K562 (cell line): Measurements from ENCODE around the gene CHCHD10. TPM values are rescaled to one million over a fixed set of nuclear protein-coding genes. Genes with fewer than 3 reads are reported as not detected.

Source experiments
- ATAC-seq: fragments of 200-7000 bp; cut with Tn5 transposase; 3 replicates; pipeline ENCODE4 v1.9.1; 2020; ENCODE audit warnings: moderate library complexity
- BruUV-seq: library from RNA; stranded (reverse); fragments of 400-500 nt; replicated peaks from 2 replicates; lab custom pipeline; 2021; lab: Mats Ljungman, UMichigan
- CTCF ChIA-PET: fragments of 300-600 bp; formaldehyde crosslinking; extraction: SDS; loops from one replicate; lab custom pipeline; 2021; ENCODE audit warnings: low intra/inter-chr PET ratio; lab: Yijun Ruan, JAX
- POLR2A ChIA-PET: fragments of 300-600, 350-650 bp; sonication (Branson Sonifier 250); formaldehyde crosslinking; extraction: SDS; loops from one replicate; lab custom pipeline; 2021; ENCODE audit warnings: antibody characterized with exemption, inconsistent platforms; lab: Yijun Ruan, JAX
- DNase-seq, 4 experiments: peaks; one replicate each; pipeline versions ENCODE4 v3.0.0 to v3.0.0-alpha.2; 2011 to 2018; ENCODE audit warnings: low spot score in 3 of 4, mixed read lengths in 3 of 4; ENCODE audit errors: extremely low read depth in 1 of 4
- FAIRE-seq: peaks from 2 replicates; lab custom pipeline; 2011; peaks lifted over from hg19 to GRCh38; lab: Jason Lieb, UNC
- H2AFZ ChIP-seq: 2 replicates; pipeline ENCODE4 v1.6.0; 2011; ENCODE audit warnings: low read depth, low read length, control low read depth, inconsistent platforms
- H3K27ac ChIP-seq: fragments of 200-600 bp; 3 replicates; pipeline ENCODE4 v1.8.0; 2011; ENCODE audit warnings: low read depth, mild to moderate bottlenecking, control low read depth, inconsistent platforms, low read length, moderate library complexity, mixed read lengths; ENCODE audit errors: extremely low read depth
- H3K27me3 ChIP-seq, 2 experiments: fragments of 300-600 bp in 1 of 2; 2 replicates in 1 of 2; 3 replicates in 1 of 2; pipeline versions ENCODE4 v1.6.0 to v1.8.0; 2011; ENCODE audit warnings: inconsistent platforms in 2 of 2, low read length in 2 of 2, mild to moderate bottlenecking in 1 of 2, mixed read lengths in 1 of 2, moderate library complexity in 1 of 2; ENCODE audit not compliant: control insufficient read depth in 2 of 2, insufficient read depth in 2 of 2
- H3K36me3 ChIP-seq: fragments of 300-600 bp; 3 replicates; pipeline ENCODE4 v1.8.0; 2011; ENCODE audit warnings: mild to moderate bottlenecking, low read length, inconsistent platforms; ENCODE audit not compliant: control insufficient read depth, insufficient read depth
- H3K4me1 ChIP-seq, 2 experiments: fragments of 200-600 bp in 1 of 2; replicated peaks in 1 of 2; 2 replicates in 1 of 2; 3 replicates in 1 of 2; pipeline versions ENCODE4 v1.5.1 to v1.8.0; 2011; ENCODE audit warnings: inconsistent platforms in 2 of 2, low read length in 2 of 2, mild to moderate bottlenecking in 1 of 2, mixed read lengths in 1 of 2, moderate library complexity in 1 of 2; ENCODE audit not compliant: control insufficient read depth in 2 of 2, insufficient read depth in 2 of 2
- H3K4me2 ChIP-seq: 2 replicates; pipeline ENCODE4 v1.6.1; 2011; ENCODE audit warnings: low read length, control low read depth, inconsistent platforms, mixed read lengths; ENCODE audit not compliant: insufficient read depth
- H3K4me3 ChIP-seq: fragments of 200-600 bp; sonication (generic), shearing (Covaris generic); 2 replicates; pipeline ENCODE4 v1.5.1; 2016; ENCODE audit warnings: control low read depth, inconsistent platforms
- H3K79me2 ChIP-seq: fragments of 200-600 bp; 3 replicates; pipeline ENCODE4 v1.8.0; 2011; ENCODE audit warnings: low read length, inconsistent platforms; ENCODE audit not compliant: control insufficient read depth, insufficient read depth
- H3K9ac ChIP-seq, 2 experiments: 2 replicates each; pipeline versions ENCODE4 v1.6.0 to v1.6.1; 2011; ENCODE audit warnings: low read depth in 2 of 2, low read length in 2 of 2, control low read depth in 1 of 2, inconsistent platforms in 1 of 2, mild to moderate bottlenecking in 1 of 2, mixed read lengths in 1 of 2; ENCODE audit not compliant: insufficient read depth in 1 of 2
- H3K9me1 ChIP-seq: one replicate; pipeline ENCODE4 v1.6.0; 2011; ENCODE audit warnings: inconsistent platforms, mild to moderate bottlenecking, low read length, moderate library complexity; ENCODE audit not compliant: control insufficient read depth, insufficient read depth
- H3K9me3 ChIP-seq: replicated peaks from 2 replicates; pipeline ENCODE4 v1.5.1; 2011; ENCODE audit warnings: low read depth, low read length, inconsistent platforms; ENCODE audit not compliant: control insufficient read depth, insufficient read depth
- H4K20me1 ChIP-seq: replicated peaks from 2 replicates; pipeline ENCODE4 v1.6.1; 2011; ENCODE audit warnings: low read length, inconsistent platforms, mixed read lengths; ENCODE audit not compliant: control insufficient read depth, insufficient read depth
- C11orf30 ChIP-seq: fragments of 450-650 bp; IDR thresholded peaks from 2 replicates; pipeline ENCODE4 v1.6.1; 2016; ENCODE audit warnings: low read depth, mild to moderate bottlenecking
- ETS2 ChIP-seq: IDR thresholded peaks from 2 replicates; pipeline ENCODE4 v1.6.1; 2016; ENCODE audit warnings: borderline replicate concordance, missing genetic modification characterization, mild to moderate bottlenecking, moderate library complexity, missing compliant biosample characterization; ENCODE audit not compliant: poor library complexity, severe bottlenecking
- GATA2 ChIP-seq: sonication (generic); formaldehyde crosslinking; IDR thresholded peaks from 2 replicates; pipeline ENCODE4 v1.4.0; 2020; ENCODE audit warnings: mild to moderate bottlenecking, missing genetic modification reagents
- MAFK ChIP-seq: IDR thresholded peaks from 2 replicates; pipeline ENCODE4 v1.6.1; 2011; ENCODE audit warnings: low read length, improper control_type of control experiment
- MEF2D ChIP-seq: conservative IDR thresholded peaks from 2 replicates; pipeline ENCODE4 v1.6.1; 2016; ENCODE audit warnings: low read depth, missing genetic modification characterization, missing compliant biosample characterization
- MYNN ChIP-seq, 2 experiments: sonication (generic); formaldehyde crosslinking in 1 of 2; IDR thresholded peaks; 2 replicates each; pipeline versions ENCODE4 v1.5.0 to v1.6.1; 2016 to 2020; ENCODE audit warnings: antibody characterized with exemption in 1 of 2, missing genetic modification reagents in 1 of 2
- NFXL1 ChIP-seq: fragments of 450-650 bp; formaldehyde crosslinking; IDR thresholded peaks from 2 replicates; pipeline ENCODE4 v1.4.0; 2021; ENCODE audit warnings: mild to moderate bottlenecking
- SAP30 ChIP-seq: fragments of 200-600 bp; sonication (generic); IDR thresholded peaks from 2 replicates; pipeline ENCODE4 v1.6.1; 2012; ENCODE audit warnings: borderline replicate concordance, low read depth, mild to moderate bottlenecking, moderate library complexity, low read length, control low read depth, inconsistent platforms; ENCODE audit not compliant: insufficient read depth, poor library complexity, severe bottlenecking
- TSC22D4 ChIP-seq: fragments of 450-650 bp; IDR thresholded peaks from 2 replicates; pipeline ENCODE4 v1.6.1; 2016; ENCODE audit warnings: missing genetic modification characterization, missing biosample characterization, control low read depth
- ZFP36 ChIP-seq: fragments of 150-350 bp; IDR thresholded peaks from 2 replicates; pipeline ENCODE4 v1.6.1; 2018; ENCODE audit warnings: low read length, low read depth; ENCODE audit not compliant: partially characterized antibody
- WGBS: fragments of 100-300 bp; shearing (Covaris generic); methylation state at CpG from one replicate; pipeline ENCODE4 v1.1.6; 2016; ENCODE audit warnings: low coverage, mixed read lengths; ENCODE audit not compliant: insufficient coverage; ENCODE audit errors: missing lambda C conversion rate; 5-methylcytosine and 5-hydroxymethylcytosine counted together
- in situ Hi-C: fragments of 300-500 bp; cut with MboI; formaldehyde crosslinking; loops from 4 replicates; pipeline ENCODE4 v1.15.0; 2018; ENCODE audit warnings: inconsistent platforms, mixed read lengths
- intact Hi-C: fragments of 100-400 bp; cut with micrococcal nuclease; formaldehyde crosslinking; loops from 2 replicates; pipeline ENCODE4 v1.14.2; 2022
- polyA plus RNA-seq, 8 experiments: library from polyadenylated mRNA; depleted of rRNA in 4 of 8; stranded (reverse) in 5 of 8; unstranded in 3 of 8; fragments of >200 nt; fragmentation: Nextera tagmentation in 2 of 8; fragmentation: Illumina TruSeq in 1 of 8; extraction: Ambion mirVana in 2 of 8; extraction: Trizol in 1 of 8; gene quantifications; 2 replicates each; pipeline versions ENCODE4 v1.2.1 to v1.2.3, GENCODE V29; 2011 to 2014; ENCODE audit warnings: inconsistent platforms in 1 of 8, missing spikeins in 1 of 8
- total RNA-seq, 7 experiments: library from RNA; depleted of rRNA in 6 of 7; stranded (reverse); fragments of >200 nt in 6 of 7; fragmentation: Illumina TruSeq in 2 of 7; extraction: Trizol in 2 of 7; gene quantifications; 2 replicates each; pipeline versions ENCODE4 v1.2.1 to v1.2.3, GENCODE V29; 2011 to 2021; ENCODE audit warnings: low replicate concordance in 1 of 7
- TF ChIP-seq, protein P1 (sequence below): sonication (generic); formaldehyde crosslinking; IDR thresholded peaks from 2 replicates; pipeline ENCODE4 v1.8.1; 2022; ENCODE audit warnings: missing genetic modification reagents
- TF ChIP-seq, protein P2 (sequence below): fragments of 250-450 bp; sonication (Bioruptor Pico); IDR thresholded peaks from 2 replicates; pipeline ENCODE4 v1.5.0; 2020; ENCODE audit warnings: mild to moderate bottlenecking
- TF ChIP-seq, protein P3 (sequence below): fragments of 250-450 bp; sonication (Bioruptor Pico); IDR thresholded peaks from 2 replicates; pipeline ENCODE4 v1.5.0; 2021; ENCODE audit warnings: mild to moderate bottlenecking, moderate library complexity
- TF ChIP-seq, protein P4 (sequence below): fragments of 450-650 bp; formaldehyde crosslinking; IDR thresholded peaks from 2 replicates; pipeline ENCODE4 v1.4.0; 2022; ENCODE audit warnings: missing genetic modification characterization

The CHCHD10 gene
- total and polyA plus RNA-seq, 9 of the 15 experiments (the other 6 are each of a cell fraction or from before 2014, with no cell fraction given) = 15.2 to 292 (median 102) TPM

DNA sequence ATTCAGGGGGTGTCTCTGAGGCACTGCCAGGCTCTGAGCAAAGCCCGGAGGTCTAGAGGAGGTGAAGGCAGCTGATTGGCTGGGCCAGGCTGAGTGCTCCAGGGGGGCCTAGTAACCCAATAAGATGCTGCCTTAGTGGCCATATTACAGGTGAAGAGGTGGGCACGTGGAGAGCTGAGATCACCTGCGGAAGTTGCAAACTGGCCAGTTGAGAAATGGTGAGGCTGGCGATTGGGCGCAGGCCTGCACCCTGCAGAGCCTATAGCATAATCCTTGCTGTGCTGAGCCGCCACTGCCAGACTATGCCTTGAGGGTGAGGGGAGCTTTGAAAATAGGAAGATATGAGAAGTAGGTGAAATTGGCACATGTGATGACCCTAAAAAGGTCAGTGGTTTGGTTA is 49.4 kb upstream of the CHCHD10 start:
- H3K9me1 ChIP-seq = no peaks in the 10 kb centered on the region
- WGBS = 100% methylated on average over 6 of the region's 6 CpGs
- no peaks in the 10 kb centered on the region for H4K20me1 ChIP-seq
- H3K9ac ChIP-seq = no peak overlapping the region
- intact Hi-C loops = no loop called here
- H3K4me3 ChIP-seq = no peak overlapping the region
- no peaks in the 10 kb centered on the region; a peak in 1 of 5 replicates for H3K4me1 ChIP-seq
- ATAC-seq = no peak
- in situ Hi-C loops = no loop called here
- FAIRE-seq = no peak
- ChIA-PET CTCF (no interaction called here), POLR2A (no interaction called here)
- no peak overlapping the region for H3K27ac ChIP-seq
- DNase-seq = no peak
- no peak overlapping the region for H3K4me2 ChIP-seq
- no peaks in the 10 kb centered on the region for H3K27me3 ChIP-seq
- H3K79me2 ChIP-seq = no peaks in the 10 kb centered on the region
- H3K9me3 ChIP-seq = no peaks in the 10 kb centered on the region
- peaks cover 39% of the 10 kb centered on the region; the same call in 2 of the 3 replicates for H3K36me3 ChIP-seq
- no peak overlapping the region for H2AFZ ChIP-seq
- no TSS peak for BruUV-seq
- TF ChIP-seq TSC22D4 (tag) = no peak
- TF ChIP-seq, protein P1, sequence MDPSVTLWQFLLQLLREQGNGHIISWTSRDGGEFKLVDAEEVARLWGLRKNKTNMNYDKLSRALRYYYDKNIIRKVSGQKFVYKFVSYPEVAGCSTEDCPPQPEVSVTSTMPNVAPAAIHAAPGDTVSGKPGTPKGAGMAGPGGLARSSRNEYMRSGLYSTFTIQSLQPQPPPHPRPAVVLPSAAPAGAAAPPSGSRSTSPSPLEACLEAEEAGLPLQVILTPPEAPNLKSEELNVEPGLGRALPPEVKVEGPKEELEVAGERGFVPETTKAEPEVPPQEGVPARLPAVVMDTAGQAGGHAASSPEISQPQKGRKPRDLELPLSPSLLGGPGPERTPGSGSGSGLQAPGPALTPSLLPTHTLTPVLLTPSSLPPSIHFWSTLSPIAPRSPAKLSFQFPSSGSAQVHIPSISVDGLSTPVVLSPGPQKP (CRISPR knock-in tag) = no peak
- TF ChIP-seq MEF2D (tag) = no peak
- TF ChIP-seq ZFP36 = no peak
- TF ChIP-seq GATA2 (CRISPR knock-in tag) = no peak
- no peak for TF ChIP-seq ETS2 (tag)
- TF ChIP-seq NFXL1 (CRISPR knock-in tag) = no peak
- no peak for TF ChIP-seq MYNN (IDR thresholded peaks at IDR 0.05)
- TF ChIP-seq MYNN (CRISPR knock-in tag; IDR thresholded peaks at IDR 0.05) = no peak
- no peak for TF ChIP-seq C11orf30
- TF ChIP-seq, protein P2, sequence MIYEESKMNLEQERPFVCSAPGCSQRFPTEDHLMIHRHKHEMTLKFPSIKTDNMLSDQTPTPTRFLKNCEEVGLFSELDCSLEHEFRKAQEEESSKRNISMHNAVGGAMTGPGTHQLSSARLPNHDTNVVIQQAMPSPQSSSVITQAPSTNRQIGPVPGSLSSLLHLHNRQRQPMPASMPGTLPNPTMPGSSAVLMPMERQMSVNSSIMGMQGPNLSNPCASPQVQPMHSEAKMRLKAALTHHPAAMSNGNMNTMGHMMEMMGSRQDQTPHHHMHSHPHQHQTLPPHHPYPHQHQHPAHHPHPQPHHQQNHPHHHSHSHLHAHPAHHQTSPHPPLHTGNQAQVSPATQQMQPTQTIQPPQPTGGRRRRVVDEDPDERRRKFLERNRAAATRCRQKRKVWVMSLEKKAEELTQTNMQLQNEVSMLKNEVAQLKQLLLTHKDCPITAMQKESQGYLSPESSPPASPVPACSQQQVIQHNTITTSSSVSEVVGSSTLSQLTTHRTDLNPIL (CRISPR knock-in tag) = no peak
- TF ChIP-seq, protein P3, sequence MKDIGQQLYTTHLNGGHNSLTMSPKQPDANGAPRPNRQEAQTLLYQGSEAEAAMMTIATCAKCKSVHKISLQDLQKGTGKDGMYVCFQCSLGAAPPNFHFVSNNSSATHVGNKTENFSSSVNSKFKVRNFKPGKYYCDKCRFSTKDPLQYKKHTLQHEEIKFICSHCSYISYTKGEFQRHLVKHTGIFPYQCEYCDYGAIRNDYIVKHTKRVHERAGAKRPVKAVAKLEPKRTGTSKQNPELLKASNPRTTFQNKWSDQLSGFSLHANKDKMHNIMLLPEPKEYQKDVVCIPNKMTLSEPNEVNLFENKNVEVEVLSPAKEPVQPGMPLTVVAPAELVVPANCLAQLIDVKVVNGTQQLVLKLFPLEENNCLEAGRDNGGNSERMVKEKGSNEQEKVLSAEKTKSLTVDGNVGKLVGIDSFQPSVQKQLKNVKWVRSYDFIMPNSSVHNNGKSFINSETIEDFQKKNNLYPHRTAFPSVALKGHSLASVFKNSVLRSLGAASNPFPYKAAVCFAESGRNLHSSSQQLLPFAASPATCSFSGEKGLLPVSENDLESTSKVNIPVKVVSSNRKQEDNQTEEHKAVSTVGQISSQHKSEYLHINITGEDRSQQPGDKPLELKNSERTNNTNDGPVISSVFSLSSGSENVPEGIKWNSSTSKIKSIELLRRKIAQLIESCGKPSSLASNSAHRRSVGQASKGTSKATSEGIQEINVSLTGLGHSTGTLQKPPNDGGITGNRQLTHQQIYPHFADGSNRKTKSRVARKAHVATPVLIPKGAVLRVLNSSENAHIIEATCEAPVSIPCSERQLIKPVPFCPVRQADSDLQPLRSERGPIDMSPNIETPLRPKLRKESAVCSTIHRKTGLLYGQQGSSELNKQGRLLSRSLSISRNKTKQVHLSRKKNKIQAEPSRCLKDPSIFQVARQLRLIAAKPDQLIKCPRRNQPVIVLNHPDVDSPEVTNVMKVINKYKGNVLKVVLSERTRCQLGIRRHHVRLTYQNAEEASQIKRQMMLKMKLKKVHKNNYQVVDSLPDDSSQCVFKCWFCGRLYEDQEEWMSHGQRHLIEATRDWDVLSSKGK (CRISPR knock-in tag) = no peak
- TF ChIP-seq SAP30 = no peak
- TF ChIP-seq MAFK = no peak
- TF ChIP-seq, protein P4, sequence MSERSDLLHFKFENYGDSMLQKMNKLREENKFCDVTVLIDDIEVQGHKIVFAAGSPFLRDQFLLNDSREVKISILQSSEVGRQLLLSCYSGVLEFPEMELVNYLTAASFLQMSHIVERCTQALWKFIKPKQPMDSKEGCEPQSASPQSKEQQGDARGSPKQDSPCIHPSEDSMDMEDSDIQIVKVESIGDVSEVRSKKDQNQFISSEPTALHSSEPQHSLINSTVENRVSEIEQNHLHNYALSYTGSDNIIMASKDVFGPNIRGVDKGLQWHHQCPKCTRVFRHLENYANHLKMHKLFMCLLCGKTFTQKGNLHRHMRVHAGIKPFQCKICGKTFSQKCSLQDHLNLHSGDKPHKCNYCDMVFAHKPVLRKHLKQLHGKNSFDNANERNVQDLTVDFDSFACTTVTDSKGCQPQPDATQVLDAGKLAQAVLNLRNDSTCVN (CRISPR knock-in tag) = no peak
